ENCODE results near the gene ANKRD13D.

Gene ANKRD13D

GRCh38 chr11:67272327-67273259 is 16.5 kb upstream of the ANKRD13D start:
- Histone ChIP-seq H3K4me3 (ENCODE audit: low read depth in 1 of 2, low read length in 1 of 2) (peak overlapping the region; percentile 95 to 97), H3K36me3 (peaks cover 34% of the 10 kb centered on the region), H3K9me3 (no peaks in the 10 kb centered on the region), H3K4me1 (ENCODE audit: control insufficient read depth in 1 of 2, insufficient read depth in 1 of 2, low read depth in 1 of 2, low read length in 1 of 2) (peaks cover 96 to 99% of the 10 kb centered on the region in 2 experiments), H3K27me3 (no peaks in the 10 kb centered on the region), H3K27ac (peak overlapping the region; percentile 99)
- TF ChIP-seq CTCF (IDR thresholded peaks at IDR 0.05), result no peak

GRCh38 chr11:67273260-67273990 is 15.7 kb upstream of the ANKRD13D start:
- H3K36me3 ChIP-seq, result peaks cover 26% of the 10 kb centered on the region
- peak overlapping the region; percentile 95 to 97 for H3K4me3 ChIP-seq (ENCODE audit: low read depth in 1 of 2, low read length in 1 of 2)
- TF ChIP-seq CTCF (IDR thresholded peaks at IDR 0.05), result no peak
- no peaks in the 10 kb centered on the region for H3K27me3 ChIP-seq
- peaks cover 98 to 99% of the 10 kb centered on the region in 2 experiments for H3K4me1 ChIP-seq (ENCODE audit: control insufficient read depth in 1 of 2, insufficient read depth in 1 of 2, low read depth in 1 of 2, low read length in 1 of 2)
- no peaks in the 10 kb centered on the region for H3K9me3 ChIP-seq
- H3K27ac ChIP-seq, result peak overlapping the region; percentile 99

- TF ChIP-seq CTCF (IDR thresholded peaks at IDR 0.05), result no peak
- no peaks in the 10 kb centered on the region for H3K27me3 ChIP-seq
- H3K4me3 ChIP-seq (ENCODE audit: low read depth in 1 of 2, low read length in 1 of 2), result peak overlapping the region; percentile 95 to 97
- peaks cover 26% of the 10 kb centered on the region for H3K36me3 ChIP-seq
- no peaks in the 10 kb centered on the region for H3K9me3 ChIP-seq
- H3K4me1 ChIP-seq (ENCODE audit: control insufficient read depth in 1 of 2, insufficient read depth in 1 of 2, low read depth in 1 of 2, low read length in 1 of 2), result peaks cover 99% of the 10 kb centered on the region in 2 experiments
- H3K27ac ChIP-seq, result peak overlapping the region; percentile 99
These were observed 14.1 kb upstream of the ANKRD13D start for GRCh38 chr11:67274768-67275605.

DNA sequence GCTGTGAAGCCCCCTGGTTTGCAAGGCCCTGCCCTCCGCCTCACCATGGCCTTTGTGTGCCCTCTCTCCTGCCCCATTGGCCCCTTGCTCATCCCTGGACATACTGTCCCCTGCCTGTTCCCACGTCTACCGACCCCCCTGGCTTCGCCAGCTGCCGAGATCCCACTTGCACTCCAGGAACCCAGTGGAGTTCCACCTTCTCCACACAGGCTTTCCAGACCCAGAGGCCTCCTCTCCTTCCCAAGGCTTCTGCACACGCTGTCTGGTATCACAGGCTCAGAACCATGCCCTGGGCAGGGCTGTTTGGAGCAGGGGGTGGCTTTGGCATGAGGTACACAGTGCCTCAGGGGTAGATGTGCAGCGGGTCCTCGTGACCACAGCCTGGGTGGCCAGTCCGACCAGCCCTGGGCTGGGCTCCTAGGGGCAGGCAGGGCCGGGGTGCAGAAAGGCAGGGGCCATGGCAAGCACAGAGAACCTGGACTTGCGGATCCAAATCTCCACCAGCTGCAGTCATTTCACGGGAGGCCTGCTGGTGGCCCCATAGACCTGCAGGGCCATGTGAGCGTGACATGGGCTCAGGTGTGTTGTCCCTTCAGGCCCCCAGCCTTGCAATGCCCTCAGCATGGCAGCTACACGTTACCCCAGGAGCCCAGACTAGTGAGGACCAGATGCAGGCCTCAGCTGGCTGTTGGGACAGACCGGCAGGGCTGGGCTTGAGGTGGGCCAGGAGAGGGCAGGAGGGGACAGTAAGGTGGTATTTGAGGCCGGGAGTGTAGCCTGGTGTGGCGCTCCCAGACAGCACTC is 13.3 kb upstream of the ANKRD13D start:
- Histone ChIP-seq H3K27me3 (no peaks in the 10 kb centered on the region), H3K36me3 (peaks cover 34% of the 10 kb centered on the region), H3K4me1 (ENCODE audit: control insufficient read depth in 1 of 2, insufficient read depth in 1 of 2, low read depth in 1 of 2, low read length in 1 of 2) (peaks cover 99 to 100% of the 10 kb centered on the region in 2 experiments), H3K9me3 (no peaks in the 10 kb centered on the region), H3K4me3 (ENCODE audit: low read depth in 1 of 2, low read length in 1 of 2) (peak overlapping the region; percentile 95 to 97), H3K27ac (peak overlapping the region; percentile 99)
- TF ChIP-seq CTCF (IDR thresholded peaks at IDR 0.05), result peak; percentile 12
